ENCODE data around the gene CLCN5. TPM values are rescaled to one million over a fixed set of nuclear protein-coding genes. Genes with fewer than 3 reads are reported as not detected.

The CLCN5 gene
- total and polyA plus RNA-seq, 4 donors: 2.7 to 18.5 (median 7.5) TPM

- TF ChIP-seq CTCF (IDR thresholded peaks at IDR 0.05; ENCODE audit: control extremely low read depth, extremely low read depth): no peak
- H3K9ac ChIP-seq (ENCODE audit: insufficient read depth in 1 of 2, low read length in 2 of 2): no peak overlapping the region
- no peaks in the 10 kb centered on the region for H3K4me1 ChIP-seq (ENCODE audit: control insufficient read depth in 5 of 5, insufficient read depth in 5 of 5, low read length in 5 of 5)
- peaks cover 0 to 9% (median 3%) of the 10 kb centered on the region in 3 donors for H3K27me3 ChIP-seq (ENCODE audit: control insufficient read depth in 3 of 3, insufficient read depth in 3 of 3, low read length in 2 of 3)
- H3K27ac ChIP-seq (ENCODE audit: low read depth in 1 of 2, low read length in 1 of 2): no peak overlapping the region
- ATAC-seq (ENCODE audit: insufficient read depth, low FRiP score) (no peak), DNase-seq (no peak)
- no peaks in the 10 kb centered on the region for H3K36me3 ChIP-seq (ENCODE audit: control insufficient read depth in 4 of 4, insufficient read depth in 4 of 4, low read length in 4 of 4)
- H3K4me3 ChIP-seq: no peak overlapping the region
- H3K9me3 ChIP-seq (ENCODE audit: control insufficient read depth in 4 of 4, insufficient read depth in 3 of 4, low read length in 3 of 4): no peaks in the 10 kb centered on the region
- WGBS, 2 donors: 79 to 85% methylated on average over 2 of the region's 2 CpGs
These were observed 193.6 kb downstream of the CLCN5 start for GRCh38 chrX:50115973-50116372.

- DNase-seq: no peak
- peaks cover 0 to 9% (median 3%) of the 10 kb centered on the region in 3 donors for H3K27me3 ChIP-seq (ENCODE audit: control insufficient read depth in 3 of 3, insufficient read depth in 3 of 3, low read length in 2 of 3)
- H3K9me3 ChIP-seq (ENCODE audit: control insufficient read depth in 4 of 4, insufficient read depth in 3 of 4, low read length in 3 of 4): no peaks in the 10 kb centered on the region
- WGBS, 2 donors: 15 to 43% methylated on average over 3 of the region's 3 CpGs
- H3K9ac ChIP-seq (ENCODE audit: insufficient read depth in 1 of 2, low read length in 2 of 2): no peak overlapping the region
- no peaks in the 10 kb centered on the region for H3K4me1 ChIP-seq (ENCODE audit: control insufficient read depth in 5 of 5, insufficient read depth in 5 of 5, low read length in 5 of 5)
- no peak overlapping the region for H3K4me3 ChIP-seq
- H3K36me3 ChIP-seq (ENCODE audit: control insufficient read depth in 4 of 4, insufficient read depth in 4 of 4, low read length in 4 of 4): no peaks in the 10 kb centered on the region
- no peak for TF ChIP-seq CTCF (IDR thresholded peaks at IDR 0.05; ENCODE audit: control extremely low read depth, extremely low read depth)
- no peak for ATAC-seq (ENCODE audit: insufficient read depth, low FRiP score)
- H3K27ac ChIP-seq (ENCODE audit: low read depth in 1 of 2, low read length in 1 of 2): no peak overlapping the region
These were observed 195.1 kb downstream of the CLCN5 start for GRCh38 chrX:50117476-50117875.

- TF ChIP-seq CTCF (IDR thresholded peaks at IDR 0.05; ENCODE audit: control extremely low read depth, extremely low read depth): no peak
- Histone ChIP-seq H3K27me3 (ENCODE audit: control insufficient read depth in 3 of 3, insufficient read depth in 3 of 3, low read length in 2 of 3) (peaks cover 0 to 14% (median 0%) of the 10 kb centered on the region in 3 donors), H3K36me3 (ENCODE audit: control insufficient read depth in 4 of 4, insufficient read depth in 4 of 4, low read length in 4 of 4) (no peaks in the 10 kb centered on the region), H3K4me3 (no peak overlapping the region), H3K27ac (ENCODE audit: low read depth in 1 of 2, low read length in 1 of 2) (no peak overlapping the region), H3K4me1 (ENCODE audit: control insufficient read depth in 5 of 5, insufficient read depth in 5 of 5, low read length in 5 of 5) (no peaks in the 10 kb centered on the region), H3K9me3 (ENCODE audit: control insufficient read depth in 4 of 4, insufficient read depth in 3 of 4, low read length in 3 of 4) (no peaks in the 10 kb centered on the region), H3K9ac (ENCODE audit: insufficient read depth in 1 of 2, low read length in 2 of 2) (no peak overlapping the region)
- ATAC-seq (ENCODE audit: insufficient read depth, low FRiP score) (no peak), DNase-seq (no peak)
- WGBS, 2 donors: 39 to 54% methylated on average over 1 of the region's 1 CpG
These were observed 203.1 kb downstream of the CLCN5 start for GRCh38 chrX:50125480-50125879.

GRCh38 chrX:50147972-50148371 is 225.6 kb downstream of the CLCN5 start:
- Histone ChIP-seq H3K9me3 (ENCODE audit: control insufficient read depth in 4 of 4, insufficient read depth in 3 of 4, low read length in 3 of 4) (no peaks in the 10 kb centered on the region), H3K4me1 (ENCODE audit: control insufficient read depth in 5 of 5, insufficient read depth in 5 of 5, low read length in 5 of 5) (no peaks in the 10 kb centered on the region), H3K36me3 (ENCODE audit: control insufficient read depth in 4 of 4, insufficient read depth in 4 of 4, low read length in 4 of 4) (no peaks in the 10 kb centered on the region), H3K27me3 (ENCODE audit: control insufficient read depth in 3 of 3, insufficient read depth in 3 of 3, low read length in 2 of 3) (no peaks in the 10 kb centered on the region), H3K27ac (ENCODE audit: low read depth in 1 of 2, low read length in 1 of 2) (no peak overlapping the region), H3K9ac (ENCODE audit: insufficient read depth in 1 of 2, low read length in 2 of 2) (no peak overlapping the region), H3K4me3 (no peak overlapping the region)
- no peak for TF ChIP-seq CTCF (IDR thresholded peaks at IDR 0.05; ENCODE audit: control extremely low read depth, extremely low read depth)
- no peak for DNase-seq
- WGBS, 2 donors: 77 to 95% methylated on average over 7 of the region's 7 CpGs
- ATAC-seq (ENCODE audit: insufficient read depth, low FRiP score): no peak
